HCT116 (cell line): ENCODE data around the gene PUM1. TPM values are rescaled to one million over a fixed set of nuclear protein-coding genes. Genes with fewer than 3 reads are reported as not detected.
"Not testable (repeated sequence)": the region's sequence is repeated elsewhere in the genome, so short reads cannot be mapped to it uniquely, and the experiment has no call there.

Experiments
- ATAC-seq: fragments of 200-7000 bp; cut with Tn5 transposase; 2 replicates; pipeline ENCODE4 v1.9.1; 2020; ENCODE audit warnings: mild to moderate bottlenecking, moderate library complexity
- BruUV-seq: library from RNA; stranded (reverse); fragments of 400-500 nt; replicated peaks from 2 replicates; lab custom pipeline; 2021; lab: Mats Ljungman, UMichigan
- CTCF ChIA-PET: fragments of 300-600 bp; sonication (Branson Sonifier 250); formaldehyde crosslinking; loops from one replicate; lab custom pipeline; 2021; ENCODE audit warnings: antibody characterized with exemption; lab: Charles Lee
- POLR2A ChIA-PET: fragments of 300-600, 350-600 bp; sonication (Branson Sonifier 250); formaldehyde crosslinking; loops from one replicate; lab custom pipeline; 2021; ENCODE audit warnings: antibody characterized with exemption; lab: Charles Lee
- RAD21 ChIA-PET, 2 experiments: fragments of 300-600 bp; sonication (Branson Sonifier 250); formaldehyde crosslinking; loops; one replicate each; lab custom pipeline; 2023; ENCODE audit warnings: low total read pairs in 2 of 2; ENCODE audit not compliant: uncharacterized antibody in 2 of 2, unreplicated experiment in 2 of 2, low non-redundant PET in 1 of 2; lab: Charles Lee
- DNase-seq: peaks from one replicate; pipeline ENCODE4 v3.0.0-alpha.2; 2010; ENCODE audit warnings: low read depth, low spot score
- H2AFZ ChIP-seq: fragments of 200-600 bp; shearing (Covaris generic), sonication (generic); 2 replicates; pipeline ENCODE4 v1.6.1; 2017; ENCODE audit warnings: low read depth, mixed run types, mixed read lengths, antibody characterized with exemption, low read length; ENCODE audit not compliant: poor library complexity, severe bottlenecking
- H3K27ac ChIP-seq: 2 replicates; pipeline ENCODE4 v1.5.1; 2012; ENCODE audit warnings: low read depth, low read length
- H3K27me3 ChIP-seq: fragments of 200-600 bp; sonication (generic); 2 replicates; pipeline ENCODE4 v1.6.1; 2016; ENCODE audit warnings: mixed run types, low read length, mixed read lengths; ENCODE audit not compliant: insufficient read depth
- H3K36me3 ChIP-seq, 2 experiments: fragments of 200-500 bp in 1 of 2; fragments of 200-600 bp in 1 of 2; sonication (Bioruptor generic) in 1 of 2; sonication (generic) in 1 of 2; 2 replicates each; pipeline versions ENCODE4 v1.5.1 to v1.6.1; 2014 to 2016; ENCODE audit warnings: low read length in 2 of 2, inconsistent platforms in 1 of 2, mixed read lengths in 1 of 2, mixed run types in 1 of 2; ENCODE audit not compliant: insufficient read depth in 2 of 2, control insufficient read depth in 1 of 2
- H3K4me1 ChIP-seq, 2 experiments: fragments of 200-600 bp in 1 of 2; sonication (generic) in 1 of 2; 2 replicates each; pipeline versions ENCODE4 v1.5.1 to v1.6.1; 2012 to 2017; ENCODE audit warnings: low read length in 2 of 2, inconsistent platforms in 1 of 2, mild to moderate bottlenecking in 1 of 2, mixed read lengths in 1 of 2, mixed run types in 1 of 2, moderate library complexity in 1 of 2; ENCODE audit not compliant: insufficient read depth in 2 of 2, control insufficient read depth in 1 of 2
- H3K4me2 ChIP-seq: fragments of 200-600 bp; sonication (generic); 2 replicates; pipeline ENCODE4 v1.6.1; 2017; ENCODE audit warnings: mixed run types, low read length, mixed read lengths
- H3K4me3 ChIP-seq, 2 experiments: fragments of 200-600 bp in 1 of 2; sonication (generic) in 1 of 2; replicated peaks in 1 of 2; 2 replicates each; pipeline ENCODE4 v1.5.1; 2011 to 2016; ENCODE audit warnings: low read length in 2 of 2, control low read depth in 1 of 2, low read depth in 1 of 2, mild to moderate bottlenecking in 1 of 2, mixed read lengths in 1 of 2, mixed run types in 1 of 2
- H3K79me2 ChIP-seq: fragments of 200-600 bp; sonication (generic); 2 replicates; pipeline ENCODE4 v1.6.1; 2017; ENCODE audit warnings: mild to moderate bottlenecking, mixed run types, low read length, moderate library complexity, mixed read lengths; ENCODE audit not compliant: insufficient read depth
- H3K9ac ChIP-seq: fragments of 200-600 bp; sonication (generic); 2 replicates; pipeline ENCODE4 v1.6.1; 2016; ENCODE audit warnings: low read length, mixed read lengths
- H3K9me2 ChIP-seq: fragments of 200-600 bp; sonication (generic), shearing (Covaris generic); 2 replicates; pipeline ENCODE4 v1.6.1; 2017; ENCODE audit warnings: mixed run types, mild to moderate bottlenecking, moderate library complexity; ENCODE audit not compliant: insufficient read depth
- H3K9me3 ChIP-seq, 2 experiments: fragments of 200-500 bp in 1 of 2; fragments of 200-600 bp in 1 of 2; sonication (Bioruptor generic) in 1 of 2; sonication (generic) in 1 of 2; 2 replicates each; pipeline ENCODE4 v1.6.1; 2014 to 2017; ENCODE audit warnings: low read length in 2 of 2, mixed read lengths in 2 of 2, inconsistent platforms in 1 of 2, low read depth in 1 of 2, mild to moderate bottlenecking in 1 of 2, mixed run types in 1 of 2, moderate library complexity in 1 of 2; ENCODE audit not compliant: control insufficient read depth in 1 of 2, insufficient read depth in 1 of 2
- H4K20me1 ChIP-seq: fragments of 200-600 bp; sonication (generic), shearing (Covaris generic); 2 replicates; pipeline ENCODE4 v1.6.1; 2017; ENCODE audit warnings: mixed run types, mild to moderate bottlenecking, moderate library complexity; ENCODE audit not compliant: insufficient read depth
- CBX3 ChIP-seq: IDR thresholded peaks from 2 replicates; pipeline ENCODE4 v1.6.1; 2012; ENCODE audit warnings: low read depth
- EGR1 ChIP-seq: IDR thresholded peaks from 2 replicates; pipeline ENCODE4 v1.6.1; 2012; ENCODE audit warnings: low read depth
- ELF1 ChIP-seq: IDR thresholded peaks from 2 replicates; pipeline ENCODE4 v1.6.1; 2012; ENCODE audit warnings: low read depth, borderline replicate concordance
- EZH2 ChIP-seq: fragments of 200-600 bp; sonication (generic); IDR thresholded peaks from 2 replicates; pipeline ENCODE4 v1.6.1; 2017; ENCODE audit warnings: antibody characterized with exemption, mixed run types
- EZH2phosphoT487 ChIP-seq: fragments of 200-600 bp; IDR thresholded peaks from 2 replicates; pipeline ENCODE4 v1.6.1; 2018; ENCODE audit warnings: antibody characterized with exemption, borderline replicate concordance
- FOSL1 ChIP-seq: IDR thresholded peaks from 2 replicates; pipeline ENCODE4 v1.6.1; 2012; ENCODE audit warnings: low read depth
- JUND ChIP-seq: IDR thresholded peaks from 2 replicates; pipeline ENCODE4 v1.6.1; 2012
- POLR2A ChIP-seq: IDR thresholded peaks from 2 replicates; pipeline ENCODE4 v1.7.0; 2011; ENCODE audit warnings: borderline replicate concordance; ENCODE audit not compliant: insufficient read depth, insufficient read length; ENCODE audit errors: extremely low read depth
- POLR2AphosphoS5 ChIP-seq: IDR thresholded peaks from 2 replicates; pipeline ENCODE4 v1.6.1; 2011; ENCODE audit warnings: mild to moderate bottlenecking, low read depth, low read length, moderate library complexity
- RAD21 ChIP-seq: IDR thresholded peaks from 2 replicates; pipeline ENCODE4 v1.6.1; 2012; ENCODE audit warnings: low read depth, mild to moderate bottlenecking
- SP1 ChIP-seq: IDR thresholded peaks from 2 replicates; pipeline ENCODE4 v1.6.1; 2012; ENCODE audit warnings: low read depth
- ZFX ChIP-seq: fragments of 450-650 bp; IDR thresholded peaks from 2 replicates; pipeline ENCODE4 v1.6.1; 2017
- ZNF274 ChIP-seq: fragments of 200-500 bp; sonication (Bioruptor generic); IDR thresholded peaks from 2 replicates; pipeline ENCODE4 v1.6.1; 2014; ENCODE audit warnings: mild to moderate bottlenecking, low read depth, low read length, inconsistent platforms
- intact Hi-C: fragments of 100-400 bp; cut with micrococcal nuclease; formaldehyde crosslinking; loops from 2 replicates; pipeline ENCODE4 v1.10.0; 2022
- total RNA-seq: library from RNA; stranded (reverse); gene quantifications from one replicate; pipeline ENCODE4 v1.2.1, GENCODE V29; 2021; ENCODE audit not compliant: unreplicated experiment
- TF ChIP-seq, protein P1 (sequence below): IDR thresholded peaks from 2 replicates; pipeline ENCODE4 v1.6.1; 2011; ENCODE audit warnings: mild to moderate bottlenecking, low read length, moderate library complexity; ENCODE audit not compliant: insufficient replicate concordance; ENCODE audit errors: extremely low read depth
- TF ChIP-seq, protein P2 (sequence below), 3 experiments: fragments of 200-600 bp in 1 of 3; sonication (generic) in 1 of 3; IDR thresholded peaks in 2 of 3; conservative IDR thresholded peaks in 1 of 3; 2 replicates each; pipeline ENCODE4 v1.5.1; 2012 to 2017; ENCODE audit warnings: low read depth in 2 of 3, low read length in 2 of 3, antibody characterized with exemption in 1 of 3, borderline replicate concordance in 1 of 3, control low read depth in 1 of 3, mild to moderate bottlenecking in 1 of 3, mixed read lengths in 1 of 3, mixed run types in 1 of 3, moderate library complexity in 1 of 3; ENCODE audit not compliant: insufficient read depth in 1 of 3
- TF ChIP-seq, protein P3 (sequence below): IDR thresholded peaks from 2 replicates; pipeline ENCODE4 v1.6.1; 2012; ENCODE audit warnings: low read depth

PUM1 gene
- total RNA-seq, 1 experiment from 2014 or later = 113 TPM

DNA sequence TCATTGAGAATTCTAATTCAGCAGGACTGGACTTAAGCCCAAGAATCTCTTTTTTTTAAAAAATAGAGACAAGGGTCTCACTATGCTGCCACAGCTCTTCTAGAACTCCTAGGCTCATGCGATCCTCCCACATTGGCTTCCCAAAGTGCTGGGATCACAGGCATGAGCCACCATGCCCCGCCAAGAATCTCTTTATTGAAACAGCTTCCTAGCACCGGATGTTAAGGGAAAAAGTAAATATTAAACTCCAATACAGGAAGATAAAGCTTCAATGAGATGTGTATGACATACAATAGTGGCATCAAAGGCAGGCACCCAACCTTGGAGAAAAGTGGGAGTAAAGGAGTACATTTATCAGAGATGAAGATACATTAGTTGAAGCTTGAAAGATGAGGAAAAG, 25.5 kb downstream of the PUM1 start:
- H3K9ac ChIP-seq = no peak overlapping the region
- H3K4me1 ChIP-seq = peaks cover 0 to 12% of the 10 kb centered on the region in 2 experiments; a peak in 1 of 4 replicates
- H3K79me2 ChIP-seq = peaks cover 99% of the 10 kb centered on the region
- H2AFZ ChIP-seq = no peak overlapping the region
- peaks cover 3 to 12% of the 10 kb centered on the region in 2 experiments for H3K36me3 ChIP-seq
- ChIA-PET RAD21 (no interaction called here), CTCF (no interaction called here), POLR2A (no interaction called here)
- no peak overlapping the region for H3K27ac ChIP-seq
- no peak overlapping the region for H3K4me2 ChIP-seq
- H3K9me2 ChIP-seq = no peaks in the 10 kb centered on the region
- no peaks in the 10 kb centered on the region for H3K27me3 ChIP-seq
- intact Hi-C loops = no loop called here
- ATAC-seq = no peak
- peaks cover 51% of the 10 kb centered on the region for H4K20me1 ChIP-seq
- TF ChIP-seq EZH2phosphoT487 (no peak), EGR1 (no peak), POLR2A (no peak), ELF1 (no peak), POLR2AphosphoS5 (no peak), SP1 (no peak), FOSL1 (no peak), EZH2 (no peak), JUND (no peak), CBX3 (no peak), ZFX (no peak), RAD21 (no peak), ZNF274 (no peak)
- TF ChIP-seq, protein P1, sequence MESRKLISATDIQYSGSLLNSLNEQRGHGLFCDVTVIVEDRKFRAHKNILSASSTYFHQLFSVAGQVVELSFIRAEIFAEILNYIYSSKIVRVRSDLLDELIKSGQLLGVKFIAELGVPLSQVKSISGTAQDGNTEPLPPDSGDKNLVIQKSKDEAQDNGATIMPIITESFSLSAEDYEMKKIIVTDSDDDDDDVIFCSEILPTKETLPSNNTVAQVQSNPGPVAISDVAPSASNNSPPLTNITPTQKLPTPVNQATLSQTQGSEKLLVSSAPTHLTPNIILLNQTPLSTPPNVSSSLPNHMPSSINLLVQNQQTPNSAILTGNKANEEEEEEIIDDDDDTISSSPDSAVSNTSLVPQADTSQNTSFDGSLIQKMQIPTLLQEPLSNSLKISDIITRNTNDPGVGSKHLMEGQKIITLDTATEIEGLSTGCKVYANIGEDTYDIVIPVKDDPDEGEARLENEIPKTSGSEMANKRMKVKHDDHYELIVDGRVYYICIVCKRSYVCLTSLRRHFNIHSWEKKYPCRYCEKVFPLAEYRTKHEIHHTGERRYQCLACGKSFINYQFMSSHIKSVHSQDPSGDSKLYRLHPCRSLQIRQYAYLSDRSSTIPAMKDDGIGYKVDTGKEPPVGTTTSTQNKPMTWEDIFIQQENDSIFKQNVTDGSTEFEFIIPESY = no peak
- TF ChIP-seq, protein P2, sequence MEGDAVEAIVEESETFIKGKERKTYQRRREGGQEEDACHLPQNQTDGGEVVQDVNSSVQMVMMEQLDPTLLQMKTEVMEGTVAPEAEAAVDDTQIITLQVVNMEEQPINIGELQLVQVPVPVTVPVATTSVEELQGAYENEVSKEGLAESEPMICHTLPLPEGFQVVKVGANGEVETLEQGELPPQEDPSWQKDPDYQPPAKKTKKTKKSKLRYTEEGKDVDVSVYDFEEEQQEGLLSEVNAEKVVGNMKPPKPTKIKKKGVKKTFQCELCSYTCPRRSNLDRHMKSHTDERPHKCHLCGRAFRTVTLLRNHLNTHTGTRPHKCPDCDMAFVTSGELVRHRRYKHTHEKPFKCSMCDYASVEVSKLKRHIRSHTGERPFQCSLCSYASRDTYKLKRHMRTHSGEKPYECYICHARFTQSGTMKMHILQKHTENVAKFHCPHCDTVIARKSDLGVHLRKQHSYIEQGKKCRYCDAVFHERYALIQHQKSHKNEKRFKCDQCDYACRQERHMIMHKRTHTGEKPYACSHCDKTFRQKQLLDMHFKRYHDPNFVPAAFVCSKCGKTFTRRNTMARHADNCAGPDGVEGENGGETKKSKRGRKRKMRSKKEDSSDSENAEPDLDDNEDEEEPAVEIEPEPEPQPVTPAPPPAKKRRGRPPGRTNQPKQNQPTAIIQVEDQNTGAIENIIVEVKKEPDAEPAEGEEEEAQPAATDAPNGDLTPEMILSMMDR (IDR thresholded peaks at IDR 0.05 in 2 of 3, conservative IDR thresholded peaks at IDR 0.05 in 1 of 3; ENCODE audit: borderline replicate concordance in 1 of 3, insufficient read depth in 1 of 3, low read depth in 2 of 3, low read length in 2 of 3) = no peak
- TF ChIP-seq, protein P3, sequence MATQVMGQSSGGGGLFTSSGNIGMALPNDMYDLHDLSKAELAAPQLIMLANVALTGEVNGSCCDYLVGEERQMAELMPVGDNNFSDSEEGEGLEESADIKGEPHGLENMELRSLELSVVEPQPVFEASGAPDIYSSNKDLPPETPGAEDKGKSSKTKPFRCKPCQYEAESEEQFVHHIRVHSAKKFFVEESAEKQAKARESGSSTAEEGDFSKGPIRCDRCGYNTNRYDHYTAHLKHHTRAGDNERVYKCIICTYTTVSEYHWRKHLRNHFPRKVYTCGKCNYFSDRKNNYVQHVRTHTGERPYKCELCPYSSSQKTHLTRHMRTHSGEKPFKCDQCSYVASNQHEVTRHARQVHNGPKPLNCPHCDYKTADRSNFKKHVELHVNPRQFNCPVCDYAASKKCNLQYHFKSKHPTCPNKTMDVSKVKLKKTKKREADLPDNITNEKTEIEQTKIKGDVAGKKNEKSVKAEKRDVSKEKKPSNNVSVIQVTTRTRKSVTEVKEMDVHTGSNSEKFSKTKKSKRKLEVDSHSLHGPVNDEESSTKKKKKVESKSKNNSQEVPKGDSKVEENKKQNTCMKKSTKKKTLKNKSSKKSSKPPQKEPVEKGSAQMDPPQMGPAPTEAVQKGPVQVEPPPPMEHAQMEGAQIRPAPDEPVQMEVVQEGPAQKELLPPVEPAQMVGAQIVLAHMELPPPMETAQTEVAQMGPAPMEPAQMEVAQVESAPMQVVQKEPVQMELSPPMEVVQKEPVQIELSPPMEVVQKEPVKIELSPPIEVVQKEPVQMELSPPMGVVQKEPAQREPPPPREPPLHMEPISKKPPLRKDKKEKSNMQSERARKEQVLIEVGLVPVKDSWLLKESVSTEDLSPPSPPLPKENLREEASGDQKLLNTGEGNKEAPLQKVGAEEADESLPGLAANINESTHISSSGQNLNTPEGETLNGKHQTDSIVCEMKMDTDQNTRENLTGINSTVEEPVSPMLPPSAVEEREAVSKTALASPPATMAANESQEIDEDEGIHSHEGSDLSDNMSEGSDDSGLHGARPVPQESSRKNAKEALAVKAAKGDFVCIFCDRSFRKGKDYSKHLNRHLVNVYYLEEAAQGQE = no peak
- TF ChIP-seq, all 23 proteins: peak for 0
- no peaks in the 10 kb centered on the region for H3K9me3 ChIP-seq
- no peak for DNase-seq
- no peak overlapping the region for H3K4me3 ChIP-seq
- BruUV-seq = no TSS peak

DNA sequence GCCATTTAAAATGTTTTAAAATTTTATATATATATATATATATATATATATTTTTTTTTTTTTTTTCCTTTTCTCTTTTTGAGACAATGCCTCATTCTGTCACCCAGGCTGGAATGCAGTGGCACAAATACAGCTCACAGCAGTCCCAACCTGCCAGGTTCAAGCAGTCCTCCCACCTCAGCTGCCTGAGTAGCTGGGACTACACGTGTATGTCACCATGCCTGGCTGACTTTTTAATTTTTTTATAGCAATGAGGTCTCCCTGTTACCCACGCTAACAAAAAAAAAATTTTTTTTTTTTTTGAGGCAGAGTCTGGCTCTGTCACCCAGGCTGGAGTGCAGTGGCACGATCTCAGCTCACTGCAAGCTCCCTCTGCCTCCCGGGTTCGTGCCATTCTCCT, 26.6 kb downstream of the PUM1 start:
- ATAC-seq, H2AFZ ChIP-seq, BruUV-seq, POLR2A ChIA-PET, H3K9me3 ChIP-seq, intact Hi-C loops, H3K4me3 ChIP-seq, H3K4me2 ChIP-seq, H3K9me2 ChIP-seq, DNase-seq, RAD21 ChIA-PET, H3K27ac ChIP-seq, CTCF ChIA-PET, H3K27me3 ChIP-seq, H3K9ac ChIP-seq: not testable (repeated sequence)
- peaks cover 55% of the 10 kb centered on the region for H4K20me1 ChIP-seq
- H3K36me3 ChIP-seq = peaks cover 6 to 12% of the 10 kb centered on the region in 2 experiments
- H3K4me1 ChIP-seq = peaks cover 0 to 12% of the 10 kb centered on the region in 2 experiments; a peak in 1 of 4 replicates
- H3K79me2 ChIP-seq = peaks cover 99% of the 10 kb centered on the region
